ENCODE measurements around the gene DROSHA.
"Not testable (repeated sequence)": the region's sequence is repeated elsewhere in the genome, so short reads cannot be mapped to it uniquely, and the experiment has no call there.

DROSHA gene

GRCh38 chr5:31408814-31409213 is 123.1 kb downstream of the DROSHA start:
- peak; percentile 43 for DNase-seq (ENCODE audit: extremely low read depth, low read depth)
- TF ChIP-seq CTCF (IDR thresholded peaks at IDR 0.05; ENCODE audit: low read depth, low read length, missing control alignments) = no peak

GRCh38 chr5:31407921-31408693 is 123.8 kb downstream of the DROSHA start:
- TF ChIP-seq CTCF (IDR thresholded peaks at IDR 0.05; ENCODE audit: low read depth, low read length, missing control alignments) = no peak
- H3K4me3 ChIP-seq (replicated peaks; ENCODE audit: low read depth, low read length) = no peak overlapping the region
- no peak for DNase-seq (ENCODE audit: extremely low read depth, low read depth)

More at GRCh38 chr5:31408814-31409213, 123.1 kb downstream of the DROSHA start:
- no peak overlapping the region for H3K4me3 ChIP-seq (replicated peaks; ENCODE audit: low read depth, low read length)

GRCh38 chr5:31404325-31404724 is 127.6 kb downstream of the DROSHA start:
- no peak overlapping the region for H3K4me3 ChIP-seq (replicated peaks; ENCODE audit: low read depth, low read length)
- DNase-seq (ENCODE audit: extremely low read depth, low read depth) = no peak
- TF ChIP-seq CTCF (IDR thresholded peaks at IDR 0.05; ENCODE audit: low read depth, low read length, missing control alignments) = no peak

GRCh38 chr5:31401691-31402090 is 130.2 kb downstream of the DROSHA start:
- TF ChIP-seq CTCF (IDR thresholded peaks at IDR 0.05; ENCODE audit: low read depth, low read length, missing control alignments) = no peak
- H3K4me3 ChIP-seq (replicated peaks; ENCODE audit: low read depth, low read length) = no peak overlapping the region
- DNase-seq (ENCODE audit: extremely low read depth, low read depth) = no peak

- H3K4me3 ChIP-seq (replicated peaks; ENCODE audit: low read depth, low read length) = no peak overlapping the region
- DNase-seq (ENCODE audit: extremely low read depth, low read depth) = no peak
- TF ChIP-seq CTCF (IDR thresholded peaks at IDR 0.05; ENCODE audit: low read depth, low read length, missing control alignments) = no peak
These were observed 133.9 kb downstream of the DROSHA start for GRCh38 chr5:31397926-31398557.

- no peak for TF ChIP-seq CTCF (IDR thresholded peaks at IDR 0.05; ENCODE audit: low read depth, low read length, missing control alignments)
- no peak overlapping the region for H3K4me3 ChIP-seq (replicated peaks; ENCODE audit: low read depth, low read length)
- no peak for DNase-seq (ENCODE audit: extremely low read depth, low read depth)
These were observed 135.1 kb downstream of the DROSHA start for GRCh38 chr5:31396611-31397295.

GRCh38 chr5:31395450-31396045 is 136.3 kb downstream of the DROSHA start:
- DNase-seq (ENCODE audit: extremely low read depth, low read depth); H3K4me3 ChIP-seq (replicated peaks; ENCODE audit: low read depth, low read length): not testable (repeated sequence)

Data from HFF-Myc (cell line).